BLaER1 (cell line): Measurements from ENCODE around the gene FRMPD4.

Source experiments
- H3K27ac ChIP-seq: shearing (Covaris generic); formaldehyde crosslinking; 2 replicates; pipeline ENCODE4 v1.8.1; 2022
- H3K27me3 ChIP-seq: shearing (Covaris generic); formaldehyde crosslinking; 2 replicates; pipeline ENCODE4 v1.8.1; 2022
- H3K36me3 ChIP-seq: shearing (Covaris generic); formaldehyde crosslinking; 2 replicates; pipeline ENCODE4 v1.8.1; 2022
- H3K4me1 ChIP-seq: shearing (Covaris generic); formaldehyde crosslinking; 2 replicates; pipeline ENCODE4 v1.8.1; 2022
- H3K4me2 ChIP-seq: shearing (Covaris generic); formaldehyde crosslinking; 2 replicates; pipeline ENCODE4 v1.8.1; 2022
- H3K4me3 ChIP-seq: shearing (Covaris generic); formaldehyde crosslinking; 2 replicates; pipeline ENCODE4 v1.8.1; 2022
- H3K9ac ChIP-seq: shearing (Covaris generic); formaldehyde crosslinking; 2 replicates; pipeline ENCODE4 v1.8.1; 2022
- H3K9me3 ChIP-seq: shearing (Covaris generic); formaldehyde crosslinking; 2 replicates; pipeline ENCODE4 v1.8.1; 2022
- H4K20me1 ChIP-seq: shearing (Covaris generic); formaldehyde crosslinking; 2 replicates; pipeline ENCODE4 v1.8.1; 2022
- Cebpa-rat ChIP-seq: shearing (Covaris generic); IDR thresholded peaks from 2 replicates; pipeline ENCODE4 v1.8.1; 2022

FRMPD4 gene

DNA sequence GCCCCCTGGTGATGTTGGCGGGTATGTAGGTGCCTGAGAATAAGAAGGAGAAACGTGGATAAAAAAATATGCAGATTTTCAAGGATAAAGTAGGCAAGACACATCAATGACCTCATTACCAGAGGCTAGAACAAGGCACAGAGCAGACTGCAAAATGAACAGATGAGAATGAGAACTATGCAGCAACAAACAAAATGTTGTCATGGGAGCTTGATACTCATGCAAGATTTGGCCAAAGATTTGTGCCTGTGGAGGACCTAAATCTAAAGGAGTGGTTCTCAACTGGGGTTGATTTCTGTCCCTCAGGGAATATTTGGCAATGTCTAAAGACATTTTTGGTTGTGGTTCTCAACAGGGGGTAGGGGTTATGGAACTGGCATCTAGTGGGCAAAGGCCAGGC is 177.3 kb downstream of the FRMPD4 start:
- no peak overlapping the region for H3K27ac ChIP-seq
- no peaks in the 10 kb centered on the region; the same call in 1 of the 2 replicates for H3K9me3 ChIP-seq
- no peak overlapping the region for H3K4me2 ChIP-seq
- no peak overlapping the region for H3K4me3 ChIP-seq
- no peaks in the 10 kb centered on the region for H3K36me3 ChIP-seq
- no peaks in the 10 kb centered on the region for H4K20me1 ChIP-seq
- H3K9ac ChIP-seq: no peak overlapping the region
- H3K4me1 ChIP-seq: no peaks in the 10 kb centered on the region
- TF ChIP-seq Cebpa-rat: no peak
- H3K27me3 ChIP-seq: peaks cover 88% of the 10 kb centered on the region

DNA sequence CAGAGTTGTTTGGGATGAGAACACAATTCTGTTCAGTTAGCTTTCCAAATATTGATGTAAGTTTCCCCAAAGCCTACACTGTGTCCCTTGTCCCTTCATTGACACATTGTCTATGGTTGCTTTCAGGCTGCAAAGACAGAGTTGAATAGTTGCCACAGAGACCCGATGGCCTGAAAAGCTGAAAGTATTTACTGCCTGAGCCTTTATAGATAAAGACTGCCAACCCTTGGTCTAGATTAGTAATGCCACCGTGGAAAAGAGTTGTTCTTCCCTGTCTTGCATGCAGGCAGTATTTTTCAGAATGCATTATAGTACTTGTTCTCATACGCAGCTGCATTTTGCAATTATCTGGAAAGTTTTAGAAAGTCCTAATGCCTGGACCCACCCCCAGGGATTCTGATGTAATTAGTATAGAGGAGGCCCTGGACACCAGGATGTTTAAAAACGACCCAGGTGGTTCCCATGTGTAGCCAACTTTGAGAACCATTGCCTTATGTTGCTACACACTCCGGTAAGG is 180.8 kb downstream of the FRMPD4 start:
- Histone ChIP-seq H3K4me3 (no peak overlapping the region), H3K27ac (no peak overlapping the region), H3K36me3 (no peaks in the 10 kb centered on the region), H3K9ac (no peak overlapping the region), H3K9me3 (no peaks in the 10 kb centered on the region), H4K20me1 (no peaks in the 10 kb centered on the region), H3K4me1 (no peaks in the 10 kb centered on the region), H3K4me2 (no peak overlapping the region), H3K27me3 (peaks cover 93% of the 10 kb centered on the region)
- no peak for TF ChIP-seq Cebpa-rat

DNA sequence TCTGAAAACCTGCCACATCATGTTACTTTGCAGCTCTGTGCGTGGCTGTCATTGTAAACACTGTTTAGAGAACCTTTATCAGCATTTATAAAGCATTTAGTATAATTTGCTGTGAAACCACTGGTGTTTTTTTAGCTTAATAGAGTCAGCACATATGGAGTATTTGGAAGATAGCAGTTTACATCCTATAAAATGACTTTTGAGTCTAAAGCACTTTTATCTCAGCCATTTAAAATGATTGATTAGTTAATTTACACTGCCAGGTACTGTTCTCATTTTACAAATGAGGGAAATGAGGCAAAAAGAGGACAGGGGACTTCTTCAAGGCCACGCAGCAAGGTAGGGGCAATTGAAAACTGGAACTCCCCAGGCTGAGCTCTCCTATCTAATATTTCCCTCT is 181.7 kb downstream of the FRMPD4 start:
- no peak overlapping the region for H3K9ac ChIP-seq

DNA sequence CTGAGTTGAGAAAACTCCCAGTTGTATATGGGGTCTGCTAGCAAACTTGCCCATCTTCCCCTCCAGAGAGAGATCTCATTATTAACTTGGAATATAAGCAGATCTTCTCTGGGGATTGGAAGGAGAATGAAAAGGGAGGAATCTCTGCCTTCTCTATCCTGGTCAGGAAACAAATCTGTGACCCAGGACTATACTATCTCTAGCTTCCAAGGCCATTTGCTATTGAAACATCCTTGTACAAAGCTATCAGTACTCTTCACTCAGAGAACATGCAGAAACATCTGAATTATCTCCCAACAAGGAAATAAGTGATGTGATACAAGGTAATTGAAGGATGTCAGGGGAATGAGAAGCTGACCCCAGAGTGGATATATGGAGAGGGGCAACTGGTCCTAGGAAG is 183.8 kb downstream of the FRMPD4 start:
- no peak overlapping the region for H3K4me3 ChIP-seq
- no peak overlapping the region for H3K27ac ChIP-seq
- TF ChIP-seq Cebpa-rat: no peak
- no peaks in the 10 kb centered on the region for H3K4me1 ChIP-seq
- no peak overlapping the region for H3K9ac ChIP-seq
- H3K9me3 ChIP-seq: no peaks in the 10 kb centered on the region
- no peak overlapping the region for H3K4me2 ChIP-seq
- H3K36me3 ChIP-seq: no peaks in the 10 kb centered on the region
- H4K20me1 ChIP-seq: no peaks in the 10 kb centered on the region
- peaks cover 86% of the 10 kb centered on the region for H3K27me3 ChIP-seq

More for the DNA sequence above, 181.7 kb downstream of the FRMPD4 start:
- H3K9me3 ChIP-seq: no peaks in the 10 kb centered on the region
- no peaks in the 10 kb centered on the region for H3K4me1 ChIP-seq
- H3K27me3 ChIP-seq: peaks cover 87% of the 10 kb centered on the region
- no peak for TF ChIP-seq Cebpa-rat
- no peak overlapping the region for H3K27ac ChIP-seq
- no peak overlapping the region for H3K4me3 ChIP-seq
- H3K4me2 ChIP-seq: no peak overlapping the region
- H3K36me3 ChIP-seq: no peaks in the 10 kb centered on the region
- no peaks in the 10 kb centered on the region for H4K20me1 ChIP-seq

DNA sequence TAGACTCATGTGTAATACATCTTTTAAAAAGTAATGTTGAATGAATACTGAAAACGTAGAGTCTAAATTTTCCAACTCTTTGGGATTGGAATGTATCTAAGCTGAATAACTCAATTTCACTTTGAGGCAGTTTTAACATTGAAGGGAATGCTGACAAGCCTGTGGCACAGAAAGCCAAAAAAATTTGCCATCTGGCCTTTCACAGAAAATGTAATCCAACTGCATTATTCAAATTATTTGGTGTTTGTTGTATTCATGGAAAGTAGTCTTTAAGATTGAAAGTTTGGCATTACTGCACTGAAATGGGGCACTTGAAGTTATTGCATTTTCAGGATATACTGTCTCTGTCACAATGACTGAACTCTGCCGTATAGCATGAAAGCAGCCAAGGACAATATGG is 186.9 kb downstream of the FRMPD4 start:
- Histone ChIP-seq H3K27me3 (peaks cover 86% of the 10 kb centered on the region), H3K36me3 (no peaks in the 10 kb centered on the region), H3K4me1 (no peaks in the 10 kb centered on the region), H3K4me2 (no peak overlapping the region), H3K9ac (no peak overlapping the region), H3K9me3 (no peaks in the 10 kb centered on the region), H4K20me1 (peaks cover 16% of the 10 kb centered on the region; the same call in 1 of the 2 replicates), H3K4me3 (no peak overlapping the region), H3K27ac (no peak overlapping the region)
- no peak for TF ChIP-seq Cebpa-rat

DNA sequence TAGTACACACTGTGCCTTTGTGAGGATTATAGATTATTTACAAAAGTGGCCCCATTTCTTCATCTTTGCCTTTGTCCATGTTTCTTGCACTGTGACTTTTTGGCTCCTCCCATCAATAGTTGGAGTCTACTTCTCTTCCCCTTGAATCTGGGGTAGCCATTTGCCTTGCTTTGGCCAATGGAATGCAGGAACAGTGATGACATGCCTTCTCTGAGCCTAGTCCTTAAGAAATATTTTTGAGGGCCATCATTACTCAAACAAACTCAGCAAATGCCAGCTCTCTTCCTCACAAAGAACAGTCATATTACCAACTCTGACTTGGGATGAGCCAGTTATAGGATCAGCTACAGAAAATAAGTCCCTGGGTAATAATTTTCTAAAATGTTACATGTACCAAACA is 189.6 kb downstream of the FRMPD4 start:
- no peak overlapping the region for H3K9ac ChIP-seq
- no peaks in the 10 kb centered on the region for H3K36me3 ChIP-seq
- H4K20me1 ChIP-seq: peaks cover 16% of the 10 kb centered on the region; the same call in 1 of the 2 replicates
- no peaks in the 10 kb centered on the region for H3K4me1 ChIP-seq
- no peak overlapping the region for H3K27ac ChIP-seq
- no peaks in the 10 kb centered on the region for H3K9me3 ChIP-seq
- H3K4me2 ChIP-seq: no peak overlapping the region
- no peak overlapping the region for H3K4me3 ChIP-seq
- no peak for TF ChIP-seq Cebpa-rat
- H3K27me3 ChIP-seq: peaks cover 71% of the 10 kb centered on the region

DNA sequence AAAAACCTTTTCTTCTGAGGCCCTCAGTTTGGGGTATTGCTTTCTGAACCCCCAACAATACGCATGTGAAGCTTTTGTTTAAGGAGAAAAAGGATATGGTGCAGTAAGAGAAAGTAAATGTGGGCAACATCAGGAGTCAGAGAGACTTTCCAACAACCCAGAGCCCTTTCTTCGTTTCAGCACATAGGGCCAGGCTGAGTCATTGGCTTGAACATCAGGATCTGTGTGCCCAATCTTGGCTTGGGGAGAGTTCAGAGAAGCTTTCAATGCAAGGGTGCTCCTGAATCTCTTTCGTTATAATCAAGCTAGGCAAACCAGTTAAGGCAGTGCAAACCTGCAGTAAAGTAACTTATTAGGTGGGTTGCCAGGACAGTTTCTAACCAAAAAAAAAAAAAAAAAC is 191.2 kb downstream of the FRMPD4 start:
- H3K4me3 ChIP-seq: no peak overlapping the region
- peaks cover 16% of the 10 kb centered on the region; the same call in 1 of the 2 replicates for H4K20me1 ChIP-seq
- peaks cover 65% of the 10 kb centered on the region for H3K27me3 ChIP-seq
- no peaks in the 10 kb centered on the region for H3K36me3 ChIP-seq
- no peak overlapping the region for H3K4me2 ChIP-seq
- no peak overlapping the region for H3K27ac ChIP-seq
- H3K9ac ChIP-seq: no peak overlapping the region
- no peaks in the 10 kb centered on the region for H3K9me3 ChIP-seq
- no peak for TF ChIP-seq Cebpa-rat
- H3K4me1 ChIP-seq: no peaks in the 10 kb centered on the region

DNA sequence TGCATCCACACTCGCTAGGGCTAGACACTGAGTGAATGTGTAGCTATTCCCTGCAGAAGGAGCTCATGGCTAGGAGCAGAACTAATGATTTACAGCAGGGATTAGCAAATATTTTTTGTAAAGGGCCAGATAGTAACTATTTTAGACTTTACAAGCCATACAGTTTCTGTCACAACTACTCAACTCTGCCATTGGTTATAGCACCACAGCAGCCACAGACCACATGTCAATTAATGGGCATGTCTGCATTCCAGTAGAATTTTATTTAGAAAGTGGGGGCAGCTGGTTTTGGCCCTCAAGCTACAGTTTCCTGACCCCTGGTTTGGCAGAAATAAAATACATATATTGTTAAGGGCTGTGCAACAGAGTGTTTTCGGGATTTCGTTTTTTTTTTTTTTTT is 192.6 kb downstream of the FRMPD4 start:
- Histone ChIP-seq H3K27ac (no peak overlapping the region), H3K4me2 (no peak overlapping the region), H4K20me1 (peaks cover 16% of the 10 kb centered on the region; the same call in 1 of the 2 replicates), H3K9ac (no peak overlapping the region), H3K36me3 (no peaks in the 10 kb centered on the region), H3K27me3 (peaks cover 70% of the 10 kb centered on the region), H3K4me3 (no peak overlapping the region), H3K4me1 (no peaks in the 10 kb centered on the region), H3K9me3 (no peaks in the 10 kb centered on the region)
- TF ChIP-seq Cebpa-rat: no peak

DNA sequence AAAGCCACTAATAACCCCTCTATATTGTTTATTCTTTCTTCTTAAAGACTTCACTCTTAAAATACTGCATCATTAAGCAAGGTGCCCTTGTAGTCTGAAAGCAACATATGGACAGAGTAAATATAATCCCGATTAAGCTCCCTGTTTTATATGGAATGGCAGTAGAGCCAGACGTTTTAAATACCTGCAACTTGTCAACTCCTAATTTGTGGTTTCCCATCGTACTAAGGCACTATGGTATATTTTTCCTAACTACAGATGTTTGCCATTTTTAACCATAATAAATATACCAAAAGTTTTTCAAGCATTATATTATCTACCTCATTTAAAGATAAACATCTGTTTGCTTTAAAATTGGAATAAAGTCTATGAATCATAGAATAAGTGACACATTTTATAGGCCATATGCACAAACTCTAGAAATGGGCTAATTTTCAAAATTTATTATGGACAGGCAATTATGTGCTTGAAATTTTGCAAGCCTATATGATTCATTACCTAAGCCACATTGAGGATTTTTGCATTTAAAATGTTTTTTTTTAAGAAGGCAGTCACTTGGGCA is 194.6 kb downstream of the FRMPD4 start:
- Histone ChIP-seq H3K4me1 (no peaks in the 10 kb centered on the region), H3K9me3 (no peaks in the 10 kb centered on the region), H3K27me3 (peaks cover 74% of the 10 kb centered on the region), H4K20me1 (peaks cover 16% of the 10 kb centered on the region; the same call in 1 of the 2 replicates), H3K9ac (no peak overlapping the region), H3K4me2 (no peak overlapping the region), H3K27ac (no peak overlapping the region), H3K36me3 (no peaks in the 10 kb centered on the region), H3K4me3 (no peak overlapping the region)
- no peak for TF ChIP-seq Cebpa-rat

DNA sequence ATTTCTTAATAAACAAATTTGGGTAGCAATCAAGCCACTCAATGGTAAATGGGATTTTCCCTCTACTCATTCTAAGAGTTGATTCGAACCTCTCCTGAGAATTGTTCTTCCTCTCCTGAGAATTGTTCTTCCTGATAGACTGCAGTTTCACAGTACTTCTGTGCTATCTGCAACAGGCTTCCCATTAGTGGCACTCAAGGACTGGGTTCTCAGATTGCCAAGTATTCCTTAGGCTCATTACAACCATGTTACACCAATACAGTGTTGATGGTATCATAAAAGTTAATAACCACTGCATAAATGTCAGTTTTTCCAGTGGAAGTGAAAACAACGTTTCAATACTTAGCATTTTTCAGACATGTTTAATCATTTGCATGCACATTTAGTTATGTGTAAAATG is 201.6 kb downstream of the FRMPD4 start:
- no peak for TF ChIP-seq Cebpa-rat
- H3K36me3 ChIP-seq: no peaks in the 10 kb centered on the region
- peaks cover 92% of the 10 kb centered on the region for H3K27me3 ChIP-seq
- H3K4me2 ChIP-seq: no peak overlapping the region
- H3K4me3 ChIP-seq: no peak overlapping the region
- no peak overlapping the region for H3K27ac ChIP-seq
- no peak overlapping the region for H3K9ac ChIP-seq
- no peaks in the 10 kb centered on the region for H4K20me1 ChIP-seq
- H3K4me1 ChIP-seq: no peaks in the 10 kb centered on the region
- no peaks in the 10 kb centered on the region for H3K9me3 ChIP-seq

DNA sequence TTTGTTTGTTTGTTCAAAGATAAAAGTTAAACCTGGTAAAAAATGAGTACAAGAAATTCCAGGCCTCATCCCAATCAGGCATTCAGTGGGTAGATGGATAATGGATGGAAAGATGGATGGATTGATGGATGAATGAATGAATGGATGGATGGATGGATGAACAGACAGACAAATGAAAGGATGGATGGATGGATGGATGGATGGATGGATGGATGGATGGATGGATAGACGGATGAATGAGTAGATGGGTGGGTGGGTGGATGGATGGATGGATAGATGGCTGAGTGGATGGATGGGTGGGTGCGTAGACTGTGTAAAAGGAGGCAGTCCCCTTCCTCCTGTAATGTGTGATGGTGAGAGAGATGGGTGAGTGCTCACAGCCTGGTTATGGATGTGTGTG is 206.7 kb downstream of the FRMPD4 start:
- H3K9me3 ChIP-seq: no peaks in the 10 kb centered on the region
- H4K20me1 ChIP-seq: no peaks in the 10 kb centered on the region; the same call in 1 of the 2 replicates

More for the DNA sequence above, 206.7 kb downstream of the FRMPD4 start:
- no peak overlapping the region for H3K4me2 ChIP-seq
- H3K27ac ChIP-seq: no peak overlapping the region
- no peak for TF ChIP-seq Cebpa-rat
- no peak overlapping the region for H3K4me3 ChIP-seq
- no peak overlapping the region for H3K9ac ChIP-seq
- H3K4me1 ChIP-seq: no peaks in the 10 kb centered on the region
- H3K27me3 ChIP-seq: peaks cover 86% of the 10 kb centered on the region
- H3K36me3 ChIP-seq: no peaks in the 10 kb centered on the region
